A673 (cell line): ENCODE results near the gene BCAR3. TPM values are rescaled to one million over a fixed set of nuclear protein-coding genes. Genes with fewer than 3 reads are reported as not detected.

Source experiments
- BruUV-seq: library from RNA; stranded (reverse); fragments of 400-500 nt; replicated peaks from 2 replicates; lab custom pipeline; 2021; lab: Mats Ljungman, UMichigan
- CTCF ChIA-PET: fragments of 300-600 bp; sonication (Branson Sonifier 250); formaldehyde crosslinking; loops from one replicate; lab custom pipeline; 2022; ENCODE audit warnings: antibody characterized with exemption; lab: Charles Lee
- POLR2A ChIA-PET: fragments of 300-600 bp; sonication (Branson Sonifier 250); formaldehyde crosslinking; loops from one replicate; lab custom pipeline; 2022; ENCODE audit warnings: antibody characterized with exemption; ENCODE audit not compliant: low non-redundant PET; lab: Charles Lee
- DNase-seq: peaks from one replicate; pipeline ENCODE4 v3.0.0-alpha.2; 2015; ENCODE audit warnings: low spot score
- H3K27ac ChIP-seq: fragments of 200-600 bp; sonication (generic); 2 replicates; pipeline ENCODE4 v1.5.1; 2016; ENCODE audit warnings: mixed run types, low read depth, mild to moderate bottlenecking, mixed read lengths, antibody characterized with exemption, low read length; ENCODE audit not compliant: poor library complexity, severe bottlenecking
- H3K27me3 ChIP-seq: fragments of 200-600 bp; sonication (generic); replicated peaks from 2 replicates; pipeline ENCODE4 v1.6.1; 2017; ENCODE audit warnings: mixed run types, low read depth, mild to moderate bottlenecking, mixed read lengths, antibody characterized with exemption, low read length; ENCODE audit not compliant: insufficient read depth, poor library complexity
- H3K36me3 ChIP-seq: fragments of 200-600 bp; sonication (generic); 2 replicates; pipeline ENCODE4 v1.6.1; 2016; ENCODE audit warnings: mixed run types, mild to moderate bottlenecking, mixed read lengths, antibody characterized with exemption, low read length; ENCODE audit not compliant: insufficient read depth, poor library complexity, severe bottlenecking
- H3K4me1 ChIP-seq: fragments of 200-600 bp; sonication (generic); 2 replicates; pipeline ENCODE4 v1.6.1; 2017; ENCODE audit warnings: mixed run types, mild to moderate bottlenecking, mixed read lengths, antibody characterized with exemption, low read length; ENCODE audit not compliant: insufficient read depth, poor library complexity, severe bottlenecking
- H3K4me3 ChIP-seq: fragments of 200-600 bp; sonication (generic); 2 replicates; pipeline ENCODE4 v1.5.1; 2016; ENCODE audit warnings: low read depth, mixed run types, mild to moderate bottlenecking, mixed read lengths, low read length; ENCODE audit not compliant: poor library complexity, severe bottlenecking
- H3K9me3 ChIP-seq: fragments of 200-600 bp; sonication (generic); 2 replicates; pipeline ENCODE4 v1.6.1; 2016; ENCODE audit warnings: mixed run types, low read depth, mild to moderate bottlenecking, mixed read lengths, antibody characterized with exemption, low read length; ENCODE audit not compliant: poor library complexity, severe bottlenecking
- CTCF ChIP-seq: fragments of 300-800, 200-600 bp; sonication (generic); conservative IDR thresholded peaks from 2 replicates; pipeline ENCODE4 v1.5.1; 2017; ENCODE audit warnings: low read depth, mild to moderate bottlenecking, antibody characterized with exemption, low read length, moderate library complexity, mixed read lengths
- EZH2 ChIP-seq: fragments of 200-600 bp; sonication (generic); IDR thresholded peaks from 2 replicates; pipeline ENCODE4 v1.6.1; 2017; ENCODE audit warnings: borderline replicate concordance, low read depth, mild to moderate bottlenecking, mixed read lengths, antibody characterized with exemption, low read length; ENCODE audit not compliant: poor library complexity, severe bottlenecking
- intact Hi-C: fragments of 100-400 bp; cut with micrococcal nuclease; formaldehyde crosslinking; loops from one replicate; pipeline ENCODE4 v1.10.0; 2022; ENCODE audit not compliant: unreplicated experiment
- total RNA-seq: library from RNA; stranded (reverse); gene quantifications from 2 replicates; pipeline ENCODE4 v1.2.3, GENCODE V29; 2021

The BCAR3 gene
- total RNA-seq, 1 experiment from 2014 or later, result 0.90 TPM

GRCh38 chr1:93712741-93713140 is 31.1 kb upstream of the BCAR3 start:
- POLR2A ChIA-PET, result no interaction called here
- no peak for DNase-seq
- no peaks in the 10 kb centered on the region for H3K4me1 ChIP-seq
- BruUV-seq, result no TSS peak
- H3K4me3 ChIP-seq, result no peak overlapping the region
- no peaks in the 10 kb centered on the region for H3K27me3 ChIP-seq
- no peaks in the 10 kb centered on the region for H3K9me3 ChIP-seq
- no peaks in the 10 kb centered on the region for H3K36me3 ChIP-seq
- CTCF ChIA-PET, result interaction anchor here (0.7 kb wide), 1 partner anchor 40 kb away, joined by 3 read pairs; no protein-coding TSS in a partner anchor
- no peak overlapping the region for H3K27ac ChIP-seq
- intact Hi-C loops, result no loop called here
- no peak for TF ChIP-seq EZH2
- TF ChIP-seq CTCF, result no peak

- Histone ChIP-seq H3K36me3 (no peaks in the 10 kb centered on the region), H3K9me3 (no peaks in the 10 kb centered on the region), H3K27ac (no peak overlapping the region), H3K4me3 (no peak overlapping the region), H3K4me1 (no peaks in the 10 kb centered on the region), H3K27me3 (no peaks in the 10 kb centered on the region)
- no TSS peak for BruUV-seq
- TF ChIP-seq EZH2 (no peak), CTCF (no peak)
- intact Hi-C loops, result no loop called here
- ChIA-PET POLR2A (no interaction called here), CTCF (no interaction called here)
- DNase-seq, result no peak
Observed at GRCh38 chr1:93710499-93711453, 29.1 kb upstream of the BCAR3 start.

- CTCF ChIA-PET, result no interaction called here
- DNase-seq, result no peak
- no peak overlapping the region for H3K27ac ChIP-seq
- no peak overlapping the region for H3K4me3 ChIP-seq
- H3K9me3 ChIP-seq, result no peaks in the 10 kb centered on the region
- intact Hi-C loops, result no loop called here
- no peaks in the 10 kb centered on the region for H3K27me3 ChIP-seq
- no peak for TF ChIP-seq EZH2
- TF ChIP-seq CTCF, result no peak
- no TSS peak for BruUV-seq
- H3K36me3 ChIP-seq, result no peaks in the 10 kb centered on the region
- POLR2A ChIA-PET, result no interaction called here
- no peaks in the 10 kb centered on the region for H3K4me1 ChIP-seq
Observed at GRCh38 chr1:93708734-93709481, 27.3 kb upstream of the BCAR3 start.
